Measurements from ENCODE around the gene RAB27B. TPM values are rescaled to one million over a fixed set of nuclear protein-coding genes. Genes with fewer than 3 reads are reported as not detected.

Gene RAB27B
- polyA plus RNA-seq, 2 donors = 5.7 to 8.6 TPM

DNA sequence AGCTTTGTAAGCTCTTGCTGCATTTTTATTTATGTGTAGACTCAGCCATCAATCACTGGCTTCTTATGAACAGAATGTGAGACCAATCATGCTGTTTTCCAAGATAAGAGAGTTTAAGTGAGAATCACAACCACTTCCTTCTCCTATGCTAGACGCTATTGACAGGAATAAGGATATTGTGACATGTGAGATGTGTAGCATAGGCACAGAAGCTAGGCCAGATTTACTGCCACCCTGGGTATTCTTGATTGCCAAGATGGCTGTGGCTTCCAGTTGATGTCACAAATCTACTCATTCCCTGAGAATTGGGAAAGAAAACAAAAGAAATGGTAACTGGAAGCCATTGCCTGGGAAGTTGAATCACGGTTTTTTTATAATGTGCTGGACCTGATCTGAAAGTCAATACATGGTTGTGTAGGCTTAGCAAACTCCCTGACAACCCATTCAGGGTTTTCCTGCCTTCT lies 49.9 kb downstream of the RAB27B start:
- no peaks in the 10 kb centered on the region for H3K36me3 ChIP-seq (ENCODE audit: control insufficient read depth in 2 of 2, insufficient read depth in 2 of 2, low read length in 1 of 2)
- H3K9me3 ChIP-seq (ENCODE audit: control insufficient read depth in 2 of 2, insufficient read depth in 1 of 2, low read depth in 1 of 2, low read length in 1 of 2) = no peaks in the 10 kb centered on the region
- no peaks in the 10 kb centered on the region for H3K27me3 ChIP-seq (ENCODE audit: control insufficient read depth in 1 of 2, insufficient read depth in 2 of 2, low read length in 2 of 2)
- no peaks in the 10 kb centered on the region for H3K4me1 ChIP-seq (ENCODE audit: control insufficient read depth in 2 of 2, insufficient read depth in 2 of 2, low read length in 1 of 2)
- H3K27ac ChIP-seq (ENCODE audit: low read depth in 2 of 2, low read length in 1 of 2) = no peak overlapping the region
- no peak overlapping the region for H3K4me3 ChIP-seq (ENCODE audit: low read depth in 1 of 2, low read length in 2 of 2)
- 76 to 80% methylated on average over 2 of the region's 2 CpGs for WGBS, 2 donors

GRCh38 chr18:54878659-54879358 lies 50.5 kb downstream of the RAB27B start:
- Histone ChIP-seq H3K36me3 (ENCODE audit: control insufficient read depth in 2 of 2, insufficient read depth in 2 of 2, low read length in 1 of 2) (no peaks in the 10 kb centered on the region), H3K9me3 (ENCODE audit: control insufficient read depth in 2 of 2, insufficient read depth in 1 of 2, low read depth in 1 of 2, low read length in 1 of 2) (no peaks in the 10 kb centered on the region), H3K27ac (ENCODE audit: low read depth in 2 of 2, low read length in 1 of 2) (no peak overlapping the region), H3K27me3 (ENCODE audit: control insufficient read depth in 1 of 2, insufficient read depth in 2 of 2, low read length in 2 of 2) (no peaks in the 10 kb centered on the region), H3K4me1 (ENCODE audit: control insufficient read depth in 2 of 2, insufficient read depth in 2 of 2, low read length in 1 of 2) (no peaks in the 10 kb centered on the region), H3K4me3 (ENCODE audit: low read depth in 1 of 2, low read length in 2 of 2) (no peak overlapping the region)
- 69 to 78% methylated on average over 3 of the region's 3 CpGs for WGBS, 2 donors

DNA sequence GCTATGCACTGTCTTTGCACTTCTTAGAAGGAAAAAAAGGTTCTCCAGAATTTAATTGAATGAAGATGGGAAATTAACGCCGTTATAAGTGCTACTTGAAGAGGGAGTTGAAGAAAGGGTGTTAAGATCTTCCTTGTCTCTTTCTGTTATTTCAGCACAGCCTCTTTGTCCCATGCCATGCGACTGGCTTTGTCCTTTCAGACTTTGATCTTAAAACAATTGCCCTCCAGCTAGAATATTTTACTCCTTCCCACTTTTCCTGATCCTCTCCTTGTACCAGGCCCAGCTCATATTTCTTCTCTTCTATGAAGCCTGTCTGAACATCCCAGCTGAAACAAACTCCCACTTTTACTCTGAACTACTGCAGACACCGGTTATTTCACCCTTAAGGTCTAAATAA lies 51.4 kb downstream of the RAB27B start:
- Histone ChIP-seq H3K9me3 (ENCODE audit: control insufficient read depth in 2 of 2, insufficient read depth in 1 of 2, low read depth in 1 of 2, low read length in 1 of 2) (no peaks in the 10 kb centered on the region), H3K36me3 (ENCODE audit: control insufficient read depth in 2 of 2, insufficient read depth in 2 of 2, low read length in 1 of 2) (no peaks in the 10 kb centered on the region), H3K27ac (ENCODE audit: low read depth in 2 of 2, low read length in 1 of 2) (no peak overlapping the region), H3K27me3 (ENCODE audit: control insufficient read depth in 1 of 2, insufficient read depth in 2 of 2, low read length in 2 of 2) (no peaks in the 10 kb centered on the region), H3K4me1 (ENCODE audit: control insufficient read depth in 2 of 2, insufficient read depth in 2 of 2, low read length in 1 of 2) (no peaks in the 10 kb centered on the region), H3K4me3 (ENCODE audit: low read depth in 1 of 2, low read length in 2 of 2) (no peak overlapping the region)
- 63 to 74% methylated on average over 4 of the region's 4 CpGs for WGBS, 2 donors

DNA sequence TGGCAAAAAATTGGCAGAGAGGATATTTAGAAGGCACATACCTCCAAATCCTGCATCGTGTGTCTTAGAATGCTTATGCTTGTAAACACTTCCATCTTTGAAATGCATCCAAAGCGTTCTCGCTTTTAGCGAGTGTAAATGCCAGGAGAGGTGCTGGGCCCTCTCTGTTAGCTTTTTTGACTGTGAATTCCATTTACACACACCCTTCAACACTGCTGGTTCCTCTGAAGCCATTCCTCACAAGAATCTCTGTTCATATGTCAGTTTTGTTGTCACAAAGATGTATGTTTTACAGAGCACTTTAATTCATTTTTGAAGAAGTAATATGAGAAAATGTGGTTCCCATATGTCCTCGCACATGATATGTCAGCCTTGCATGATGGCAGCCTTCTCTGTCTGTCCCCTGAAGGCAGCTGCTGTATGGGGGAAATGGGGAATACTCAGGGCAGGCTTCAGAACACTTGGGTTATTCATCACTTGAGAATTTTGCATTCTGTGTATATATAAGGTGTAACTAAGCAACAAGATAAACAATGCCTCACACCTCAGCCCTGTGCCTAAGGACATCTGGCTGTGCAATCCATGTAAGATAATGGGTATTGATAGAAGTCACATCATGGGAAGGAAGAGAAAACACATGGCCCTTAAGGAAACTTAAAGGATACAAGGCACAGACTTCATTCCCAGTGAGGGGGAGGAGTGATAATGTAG lies 52.3 kb downstream of the RAB27B start:
- Histone ChIP-seq H3K4me1 (ENCODE audit: control insufficient read depth in 2 of 2, insufficient read depth in 2 of 2, low read length in 1 of 2) (no peaks in the 10 kb centered on the region), H3K9me3 (ENCODE audit: control insufficient read depth in 2 of 2, insufficient read depth in 1 of 2, low read depth in 1 of 2, low read length in 1 of 2) (no peaks in the 10 kb centered on the region), H3K4me3 (ENCODE audit: low read depth in 1 of 2, low read length in 2 of 2) (no peak overlapping the region), H3K36me3 (ENCODE audit: control insufficient read depth in 2 of 2, insufficient read depth in 2 of 2, low read length in 1 of 2) (no peaks in the 10 kb centered on the region), H3K27me3 (ENCODE audit: control insufficient read depth in 1 of 2, insufficient read depth in 2 of 2, low read length in 2 of 2) (no peaks in the 10 kb centered on the region), H3K27ac (ENCODE audit: low read depth in 2 of 2, low read length in 1 of 2) (no peak overlapping the region)
- 57 to 59% methylated on average over 5 of the region's 5 CpGs for WGBS, 2 donors

GRCh38 chr18:54881229-54881768 lies 53.0 kb downstream of the RAB27B start:
- Histone ChIP-seq H3K27me3 (ENCODE audit: control insufficient read depth in 1 of 2, insufficient read depth in 2 of 2, low read length in 2 of 2) (no peaks in the 10 kb centered on the region), H3K4me1 (ENCODE audit: control insufficient read depth in 2 of 2, insufficient read depth in 2 of 2, low read length in 1 of 2) (no peaks in the 10 kb centered on the region), H3K36me3 (ENCODE audit: control insufficient read depth in 2 of 2, insufficient read depth in 2 of 2, low read length in 1 of 2) (peaks cover 0 to 4% of the 10 kb centered on the region in 2 donors), H3K9me3 (ENCODE audit: control insufficient read depth in 2 of 2, insufficient read depth in 1 of 2, low read depth in 1 of 2, low read length in 1 of 2) (no peaks in the 10 kb centered on the region), H3K4me3 (ENCODE audit: low read depth in 1 of 2, low read length in 2 of 2) (no peak overlapping the region), H3K27ac (ENCODE audit: low read depth in 2 of 2, low read length in 1 of 2) (no peak overlapping the region)
- 86 to 87% methylated on average over 6 of the region's 6 CpGs for WGBS, 2 donors

DNA sequence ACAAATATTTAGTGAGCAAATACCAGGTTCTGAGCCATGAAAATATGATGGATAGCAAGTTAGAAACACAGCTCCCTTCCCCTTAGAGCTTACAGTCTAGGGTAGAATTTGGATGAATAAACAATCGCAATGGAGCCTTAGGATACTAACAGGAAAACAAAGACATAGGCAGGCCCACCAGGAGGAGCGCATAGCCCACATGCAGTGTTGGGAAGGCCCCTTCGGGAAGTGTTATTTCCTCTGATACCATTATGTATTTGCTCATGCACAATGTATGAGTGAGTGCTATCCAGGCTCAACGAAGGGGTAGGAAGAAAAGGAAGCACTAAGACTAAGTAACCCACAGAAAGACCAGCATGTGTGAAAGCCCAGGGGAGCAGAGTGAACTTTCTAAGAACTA lies 54.0 kb downstream of the RAB27B start:
- Histone ChIP-seq H3K27ac (ENCODE audit: low read depth in 2 of 2, low read length in 1 of 2) (no peak overlapping the region), H3K27me3 (ENCODE audit: control insufficient read depth in 1 of 2, insufficient read depth in 2 of 2, low read length in 2 of 2) (no peaks in the 10 kb centered on the region), H3K4me3 (ENCODE audit: low read depth in 1 of 2, low read length in 2 of 2) (no peak overlapping the region), H3K36me3 (ENCODE audit: control insufficient read depth in 2 of 2, insufficient read depth in 2 of 2, low read length in 1 of 2) (peaks cover 0 to 4% of the 10 kb centered on the region in 2 donors), H3K9me3 (ENCODE audit: control insufficient read depth in 2 of 2, insufficient read depth in 1 of 2, low read depth in 1 of 2, low read length in 1 of 2) (no peaks in the 10 kb centered on the region), H3K4me1 (ENCODE audit: control insufficient read depth in 2 of 2, insufficient read depth in 2 of 2, low read length in 1 of 2) (no peaks in the 10 kb centered on the region)
- 73 to 76% methylated on average over 4 of the region's 4 CpGs for WGBS, 2 donors

DNA sequence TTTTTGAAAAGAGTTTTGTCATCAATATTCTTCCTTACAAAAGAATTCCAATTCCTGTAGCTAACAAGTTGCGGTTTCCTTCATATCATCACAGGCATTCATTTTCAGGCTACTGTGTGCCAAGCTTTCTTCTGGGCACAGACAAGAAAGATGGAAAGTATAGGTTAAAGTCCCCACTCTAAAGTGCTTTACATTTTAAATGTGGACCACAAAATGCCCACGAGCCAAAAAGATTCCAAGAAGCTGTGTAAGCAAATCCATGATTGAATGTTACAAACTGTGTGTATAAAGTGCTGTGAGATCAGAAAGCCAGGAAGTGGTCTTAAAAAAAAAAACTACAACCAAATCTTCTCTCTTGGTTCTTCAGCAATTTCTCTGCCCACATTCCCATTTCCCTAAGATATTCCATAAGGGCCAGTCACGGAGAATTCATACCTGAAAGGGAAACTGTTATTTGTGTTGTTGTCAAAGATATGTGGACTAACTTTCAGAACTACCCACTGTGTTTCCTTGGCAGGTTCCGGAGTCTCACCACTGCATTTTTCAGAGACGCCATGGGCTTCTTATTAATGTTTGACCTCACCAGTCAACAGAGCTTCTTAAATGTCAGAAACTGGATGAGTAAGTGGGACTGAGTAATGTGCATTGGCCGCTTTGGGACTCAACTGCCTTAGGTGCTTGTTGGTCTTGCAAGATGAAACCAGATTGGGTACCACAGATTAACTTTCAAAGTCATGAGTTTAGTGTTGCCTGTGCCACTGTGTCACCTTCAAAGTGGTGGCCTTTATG lies 55.7 kb downstream of the RAB27B start:
- H3K9me3 ChIP-seq (ENCODE audit: control insufficient read depth in 2 of 2, insufficient read depth in 1 of 2, low read depth in 1 of 2, low read length in 1 of 2) = no peaks in the 10 kb centered on the region
- no peak overlapping the region for H3K4me3 ChIP-seq (ENCODE audit: low read depth in 1 of 2, low read length in 2 of 2)
- peaks cover 0 to 4% of the 10 kb centered on the region in 2 donors for H3K36me3 ChIP-seq (ENCODE audit: control insufficient read depth in 2 of 2, insufficient read depth in 2 of 2, low read length in 1 of 2)
- no peak overlapping the region for H3K27ac ChIP-seq (ENCODE audit: low read depth in 2 of 2, low read length in 1 of 2)
- no peaks in the 10 kb centered on the region for H3K4me1 ChIP-seq (ENCODE audit: control insufficient read depth in 2 of 2, insufficient read depth in 2 of 2, low read length in 1 of 2)
- WGBS, 2 donors = 85 to 86% methylated on average over 6 of the region's 6 CpGs
- no peaks in the 10 kb centered on the region for H3K27me3 ChIP-seq (ENCODE audit: control insufficient read depth in 1 of 2, insufficient read depth in 2 of 2, low read length in 2 of 2)

DNA sequence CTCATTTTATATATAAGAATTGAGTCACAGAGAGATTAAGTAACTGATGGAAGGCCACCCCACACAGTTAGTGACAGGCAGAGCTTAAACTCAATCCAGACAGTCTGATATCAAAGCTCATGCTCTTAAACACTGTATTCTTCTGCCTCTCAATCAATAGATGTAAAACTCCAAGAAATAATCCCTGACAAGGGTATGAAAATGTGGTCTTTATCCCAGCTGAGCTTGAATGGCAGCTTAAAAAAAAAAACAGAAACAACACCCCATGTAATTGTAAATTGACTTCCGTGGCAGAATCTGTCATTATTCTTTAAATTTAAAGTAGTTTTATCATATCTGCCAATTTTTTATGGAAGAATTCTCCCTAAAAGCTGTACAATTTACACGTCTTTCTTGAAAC lies 60.1 kb downstream of the RAB27B start:
- Histone ChIP-seq H3K27me3 (ENCODE audit: control insufficient read depth in 1 of 2, insufficient read depth in 2 of 2, low read length in 2 of 2) (no peaks in the 10 kb centered on the region), H3K4me1 (ENCODE audit: control insufficient read depth in 2 of 2, insufficient read depth in 2 of 2, low read length in 1 of 2) (no peaks in the 10 kb centered on the region), H3K27ac (ENCODE audit: low read depth in 2 of 2, low read length in 1 of 2) (no peak overlapping the region), H3K9me3 (ENCODE audit: control insufficient read depth in 2 of 2, insufficient read depth in 1 of 2, low read depth in 1 of 2, low read length in 1 of 2) (no peaks in the 10 kb centered on the region), H3K4me3 (ENCODE audit: low read depth in 1 of 2, low read length in 2 of 2) (no peak overlapping the region), H3K36me3 (ENCODE audit: control insufficient read depth in 2 of 2, insufficient read depth in 2 of 2, low read length in 1 of 2) (peaks cover 0 to 4% of the 10 kb centered on the region in 2 donors)
- 90 to 92% methylated on average over 2 of the region's 2 CpGs for WGBS, 2 donors

DNA sequence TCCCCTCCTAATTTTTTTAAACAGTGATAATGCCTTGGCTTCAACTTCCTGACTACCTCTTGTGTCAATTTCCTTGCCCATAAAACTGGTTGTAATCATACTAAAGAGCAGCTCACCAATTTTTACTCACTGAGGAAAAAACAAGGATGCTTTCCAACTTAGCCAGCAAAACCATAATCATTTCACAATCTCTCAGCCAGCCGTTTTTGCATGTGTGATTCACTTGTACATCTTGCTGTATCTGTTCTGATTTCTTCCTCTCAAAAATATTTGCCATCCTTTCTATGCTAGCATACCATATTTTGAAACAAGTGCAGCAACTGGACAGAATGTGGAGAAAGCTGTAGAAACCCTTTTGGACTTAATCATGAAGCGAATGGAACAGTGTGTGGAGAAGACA lies 60.7 kb downstream of the RAB27B start:
- 66 to 84% methylated on average over 2 of the region's 2 CpGs for WGBS, 2 donors
- H3K4me1 ChIP-seq (ENCODE audit: control insufficient read depth in 2 of 2, insufficient read depth in 2 of 2, low read length in 1 of 2) = no peaks in the 10 kb centered on the region
- H3K4me3 ChIP-seq (ENCODE audit: low read depth in 1 of 2, low read length in 2 of 2) = no peak overlapping the region
- H3K27me3 ChIP-seq (ENCODE audit: control insufficient read depth in 1 of 2, insufficient read depth in 2 of 2, low read length in 2 of 2) = no peaks in the 10 kb centered on the region
- H3K9me3 ChIP-seq (ENCODE audit: control insufficient read depth in 2 of 2, insufficient read depth in 1 of 2, low read depth in 1 of 2, low read length in 1 of 2) = no peaks in the 10 kb centered on the region
- peaks cover 0 to 4% of the 10 kb centered on the region in 2 donors for H3K36me3 ChIP-seq (ENCODE audit: control insufficient read depth in 2 of 2, insufficient read depth in 2 of 2, low read length in 1 of 2)
- no peak overlapping the region for H3K27ac ChIP-seq (ENCODE audit: low read depth in 2 of 2, low read length in 1 of 2)
